B cell (primary cell): ENCODE results near the gene CTIF.

Source experiments
- CTCF ChIP-seq: fragments of 200-600 bp; IDR thresholded peaks from one replicate; pipeline ENCODE4 v1.8.0; 2022; ENCODE audit warnings: antibody characterized with exemption, mild to moderate bottlenecking
- EZH2 ChIP-seq: IDR thresholded peaks from 2 replicates; pipeline ENCODE4 v1.6.1; 2012; ENCODE audit warnings: borderline replicate concordance, low read depth, mild to moderate bottlenecking, moderate library complexity, low read length; ENCODE audit not compliant: insufficient read depth, poor library complexity, severe bottlenecking

DNA sequence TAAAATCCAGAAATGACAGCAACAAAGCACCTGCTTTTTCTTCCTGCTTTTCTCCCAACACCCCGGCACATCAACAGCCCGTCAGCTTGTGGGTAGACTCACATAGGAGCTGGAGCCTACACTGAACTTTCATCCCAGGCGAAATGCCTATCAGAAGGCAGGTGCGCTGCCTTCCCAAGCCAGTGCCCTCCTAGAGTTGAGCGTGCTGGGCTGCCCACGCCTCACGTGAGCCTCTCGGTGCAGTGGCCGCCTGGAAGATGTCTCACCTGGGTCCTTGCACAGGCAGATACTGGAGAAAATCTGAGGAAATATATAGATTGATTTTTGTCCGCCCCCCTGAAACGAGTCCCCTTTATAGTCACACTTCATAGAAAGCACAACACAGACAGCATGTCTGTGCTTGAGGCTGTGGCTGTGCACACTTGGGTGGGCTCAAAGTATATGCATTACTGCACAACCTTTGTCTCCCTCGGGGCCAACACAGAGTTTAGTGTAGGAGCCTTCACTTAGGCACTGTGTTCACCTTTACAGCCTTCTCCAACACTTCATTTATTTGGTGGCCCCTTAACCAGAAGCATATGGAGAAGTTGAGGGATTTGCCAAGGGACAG, 299.4 kb downstream of the CTIF start:
- TF ChIP-seq CTCF: no peak
- TF ChIP-seq EZH2: no peak
